ENCODE data around the gene GALNT18.

DNA sequence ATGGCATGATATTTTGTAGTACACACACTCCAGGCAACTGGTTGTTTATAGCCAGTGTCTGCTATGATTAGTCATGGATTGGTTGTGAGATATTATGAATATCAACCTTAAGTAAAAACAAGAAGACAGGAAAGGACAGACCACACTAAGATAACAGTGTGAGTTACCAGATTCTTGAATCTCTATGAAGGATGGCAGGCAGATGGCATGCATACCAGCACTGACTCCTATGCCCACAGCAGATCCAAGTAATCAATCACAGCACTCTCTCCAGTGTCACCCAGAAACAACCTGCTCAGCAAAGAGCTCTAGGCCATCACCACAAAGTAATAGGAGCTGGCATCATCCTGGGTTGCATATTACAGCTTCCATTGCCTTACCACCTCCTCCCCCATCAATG, 116.6 kb downstream of the GALNT18 start:
- TF ChIP-seq, protein P1, sequence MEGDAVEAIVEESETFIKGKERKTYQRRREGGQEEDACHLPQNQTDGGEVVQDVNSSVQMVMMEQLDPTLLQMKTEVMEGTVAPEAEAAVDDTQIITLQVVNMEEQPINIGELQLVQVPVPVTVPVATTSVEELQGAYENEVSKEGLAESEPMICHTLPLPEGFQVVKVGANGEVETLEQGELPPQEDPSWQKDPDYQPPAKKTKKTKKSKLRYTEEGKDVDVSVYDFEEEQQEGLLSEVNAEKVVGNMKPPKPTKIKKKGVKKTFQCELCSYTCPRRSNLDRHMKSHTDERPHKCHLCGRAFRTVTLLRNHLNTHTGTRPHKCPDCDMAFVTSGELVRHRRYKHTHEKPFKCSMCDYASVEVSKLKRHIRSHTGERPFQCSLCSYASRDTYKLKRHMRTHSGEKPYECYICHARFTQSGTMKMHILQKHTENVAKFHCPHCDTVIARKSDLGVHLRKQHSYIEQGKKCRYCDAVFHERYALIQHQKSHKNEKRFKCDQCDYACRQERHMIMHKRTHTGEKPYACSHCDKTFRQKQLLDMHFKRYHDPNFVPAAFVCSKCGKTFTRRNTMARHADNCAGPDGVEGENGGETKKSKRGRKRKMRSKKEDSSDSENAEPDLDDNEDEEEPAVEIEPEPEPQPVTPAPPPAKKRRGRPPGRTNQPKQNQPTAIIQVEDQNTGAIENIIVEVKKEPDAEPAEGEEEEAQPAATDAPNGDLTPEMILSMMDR (IDR thresholded peaks at IDR 0.05; ENCODE audit: insufficient read depth, low read length, poor library complexity, severe bottlenecking): no peak
- TF ChIP-seq EZH2phosphoT487 (conservative IDR thresholded peaks at IDR 0.05; ENCODE audit: low read length): no peak

Data from SU-DHL-6 (cell line).